SK-N-SH treated with all-trans-retinoic acid at 6 μM for 48 hours (cell line): ENCODE results near the gene LHFPL3.

Experiments
- ATAC-seq: fragments of 200-7000 bp; cut with Tn5 transposase; 3 replicates; pipeline ENCODE4 v1.9.1; 2020; ENCODE audit warnings: mild to moderate bottlenecking, moderate library complexity
- ARNTL ChIP-seq: fragments of 450-650 bp; formaldehyde crosslinking; IDR thresholded peaks from 2 replicates; pipeline ENCODE4 v1.5.0; 2020; ENCODE audit warnings: low read depth, mild to moderate bottlenecking, moderate library complexity, borderline replicate concordance
- BACH2 ChIP-seq: fragments of 250-450 bp; sonication (Bioruptor Pico); IDR thresholded peaks from 2 replicates; pipeline ENCODE4 v1.9.0; 2021; ENCODE audit warnings: mild to moderate bottlenecking, borderline replicate concordance
- CREB5 ChIP-seq: fragments of 250-450 bp; sonication (Bioruptor Pico); IDR thresholded peaks from 2 replicates; pipeline ENCODE4 v1.5.1; 2020; ENCODE audit warnings: low read depth, mild to moderate bottlenecking, moderate library complexity
- CSDC2 ChIP-seq: fragments of 250-450 bp; sonication (Bioruptor Pico); IDR thresholded peaks from 2 replicates; pipeline ENCODE4 v1.5.0; 2020; ENCODE audit warnings: mild to moderate bottlenecking, moderate library complexity
- ESRRG ChIP-seq: fragments of 250-450 bp; sonication (Bioruptor Pico); IDR thresholded peaks from 2 replicates; pipeline ENCODE4 v1.6.1; 2021; ENCODE audit warnings: mild to moderate bottlenecking
- GLIS3 ChIP-seq: fragments of 250-450 bp; sonication (Bioruptor Pico); IDR thresholded peaks from 2 replicates; pipeline ENCODE4 v1.5.0; 2020; ENCODE audit warnings: mild to moderate bottlenecking, moderate library complexity
- ISL1 ChIP-seq: fragments of 250-450 bp; sonication (Bioruptor Pico); IDR thresholded peaks from 2 replicates; pipeline ENCODE4 v2.1.2; 2022; ENCODE audit warnings: mild to moderate bottlenecking, moderate library complexity
- OSR1 ChIP-seq: fragments of 250-450 bp; sonication (Bioruptor Pico); IDR thresholded peaks from 2 replicates; pipeline ENCODE4 v1.8.0; 2022; ENCODE audit warnings: moderate library complexity, mild to moderate bottlenecking, inconsistent platforms
- PATZ1 ChIP-seq: fragments of 250-450 bp; sonication (Bioruptor Pico); IDR thresholded peaks from 2 replicates; pipeline ENCODE4 v1.8.0; 2020; ENCODE audit warnings: mild to moderate bottlenecking, moderate library complexity, borderline replicate concordance
- POU6F1 ChIP-seq: fragments of 250-450 bp; sonication (Bioruptor Pico); IDR thresholded peaks from 2 replicates; pipeline ENCODE4 v1.8.0; 2021; ENCODE audit warnings: low read depth, mild to moderate bottlenecking, moderate library complexity, borderline replicate concordance
- PPARA ChIP-seq: fragments of 250-450 bp; sonication (Bioruptor Pico); IDR thresholded peaks from 2 replicates; pipeline ENCODE4 v1.5.0; 2020; ENCODE audit warnings: mild to moderate bottlenecking, borderline replicate concordance
- RARB ChIP-seq: fragments of 250-450 bp; sonication (Bioruptor Pico); IDR thresholded peaks from 2 replicates; pipeline ENCODE4 v1.8.0; 2021; ENCODE audit warnings: mild to moderate bottlenecking, moderate library complexity
- SNAI2 ChIP-seq: fragments of 250-450 bp; sonication (Bioruptor Pico); IDR thresholded peaks from 2 replicates; pipeline ENCODE4 v1.5.0; 2020; ENCODE audit warnings: mild to moderate bottlenecking, moderate library complexity
- TCF4 ChIP-seq: fragments of 250-450 bp; sonication (Bioruptor Pico); IDR thresholded peaks from 2 replicates; pipeline ENCODE4 v1.8.0; 2021; ENCODE audit warnings: mild to moderate bottlenecking, moderate library complexity, borderline replicate concordance
- TOX ChIP-seq: fragments of 250-450 bp; sonication (Bioruptor Pico); IDR thresholded peaks from 2 replicates; pipeline ENCODE4 v1.8.0; 2021; ENCODE audit warnings: mild to moderate bottlenecking, moderate library complexity, borderline replicate concordance
- ZC3H10 ChIP-seq: fragments of 250-450 bp; sonication (Bioruptor Pico); IDR thresholded peaks from 2 replicates; pipeline ENCODE4 v1.5.1; 2021; ENCODE audit warnings: mild to moderate bottlenecking, moderate library complexity
- ZFP3 ChIP-seq: fragments of 250-450 bp; sonication (Bioruptor Pico); IDR thresholded peaks from 2 replicates; pipeline ENCODE4 v1.5.0; 2020; ENCODE audit warnings: mild to moderate bottlenecking, moderate library complexity
- ZFP30 ChIP-seq: fragments of 450-650 bp; formaldehyde crosslinking; IDR thresholded peaks from 2 replicates; pipeline ENCODE4 v1.5.0; 2022; ENCODE audit warnings: mild to moderate bottlenecking, moderate library complexity
- ZNF565 ChIP-seq: fragments of 450-650 bp; formaldehyde crosslinking; conservative IDR thresholded peaks from 2 replicates; pipeline ENCODE4 v1.5.0; 2020; ENCODE audit warnings: low read depth, mild to moderate bottlenecking, moderate library complexity
- ZNF70 ChIP-seq: fragments of 450-650 bp; formaldehyde crosslinking; IDR thresholded peaks from 2 replicates; pipeline ENCODE4 v1.5.0; 2020; ENCODE audit warnings: mild to moderate bottlenecking, moderate library complexity
- ZNF8 ChIP-seq: fragments of 450-650 bp; formaldehyde crosslinking; IDR thresholded peaks from 2 replicates; pipeline ENCODE4 v1.5.0; 2020; ENCODE audit warnings: mild to moderate bottlenecking, moderate library complexity
- TF ChIP-seq, protein P1 (sequence below): fragments of 250-450 bp; sonication (Bioruptor Pico); IDR thresholded peaks from 2 replicates; pipeline ENCODE4 v1.5.1; 2021; ENCODE audit warnings: mild to moderate bottlenecking, moderate library complexity

LHFPL3 gene

DNA sequence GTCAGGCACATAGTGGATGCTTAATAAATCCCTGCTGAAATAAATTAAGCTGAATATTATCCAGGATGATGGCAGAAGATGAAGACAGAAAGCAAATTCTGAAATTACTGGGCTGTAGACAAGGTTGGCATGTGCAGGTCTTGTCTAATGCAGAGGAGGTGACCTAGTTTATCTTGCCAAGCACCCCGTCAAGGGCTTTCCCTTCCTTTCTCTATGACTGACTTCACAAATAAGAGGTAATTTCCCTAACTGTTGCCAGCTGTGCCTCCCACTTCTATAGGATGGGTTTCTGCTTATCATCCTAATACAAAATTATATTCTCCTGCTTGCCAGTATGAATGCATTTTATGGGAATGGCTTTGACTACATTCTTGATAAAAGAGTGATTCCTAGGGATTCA lies 38.0 kb downstream of the LHFPL3 start:
- no peak for ATAC-seq
- TF ChIP-seq TOX (CRISPR knock-in tag) (no peak), ESRRG (CRISPR knock-in tag) (no peak), BACH2 (CRISPR knock-in tag) (no peak), ZC3H10 (CRISPR knock-in tag) (no peak), OSR1 (CRISPR knock-in tag) (no peak), RARB (no peak)

GRCh38 chr7:104367926-104368325 lies 39.5 kb downstream of the LHFPL3 start:
- TF ChIP-seq OSR1 (CRISPR knock-in tag) (no peak), ESRRG (CRISPR knock-in tag) (no peak), ZNF565 (CRISPR knock-in tag) (no peak), RARB (no peak), ZNF8 (no peak), GLIS3 (no peak), SNAI2 (CRISPR knock-in tag) (no peak), ZC3H10 (CRISPR knock-in tag) (no peak)
- ATAC-seq = no peak

- ATAC-seq = no peak
- no peak for TF ChIP-seq TCF4
- no peak for TF ChIP-seq TOX (CRISPR knock-in tag)
- TF ChIP-seq ZNF8 = no peak
- no peak for TF ChIP-seq OSR1 (CRISPR knock-in tag)
- TF ChIP-seq ZC3H10 (CRISPR knock-in tag) = no peak
- no peak for TF ChIP-seq SNAI2 (CRISPR knock-in tag)
- no peak for TF ChIP-seq ISL1 (CRISPR knock-in tag)
- TF ChIP-seq GLIS3 = no peak
- TF ChIP-seq ZNF565 (CRISPR knock-in tag) = no peak
- TF ChIP-seq RARB = no peak
- no peak for TF ChIP-seq PATZ1
- no peak for TF ChIP-seq ZFP30 (CRISPR knock-in tag)
- TF ChIP-seq ZFP3 (CRISPR knock-in tag) = no peak
- no peak for TF ChIP-seq POU6F1
- TF ChIP-seq, protein P1, sequence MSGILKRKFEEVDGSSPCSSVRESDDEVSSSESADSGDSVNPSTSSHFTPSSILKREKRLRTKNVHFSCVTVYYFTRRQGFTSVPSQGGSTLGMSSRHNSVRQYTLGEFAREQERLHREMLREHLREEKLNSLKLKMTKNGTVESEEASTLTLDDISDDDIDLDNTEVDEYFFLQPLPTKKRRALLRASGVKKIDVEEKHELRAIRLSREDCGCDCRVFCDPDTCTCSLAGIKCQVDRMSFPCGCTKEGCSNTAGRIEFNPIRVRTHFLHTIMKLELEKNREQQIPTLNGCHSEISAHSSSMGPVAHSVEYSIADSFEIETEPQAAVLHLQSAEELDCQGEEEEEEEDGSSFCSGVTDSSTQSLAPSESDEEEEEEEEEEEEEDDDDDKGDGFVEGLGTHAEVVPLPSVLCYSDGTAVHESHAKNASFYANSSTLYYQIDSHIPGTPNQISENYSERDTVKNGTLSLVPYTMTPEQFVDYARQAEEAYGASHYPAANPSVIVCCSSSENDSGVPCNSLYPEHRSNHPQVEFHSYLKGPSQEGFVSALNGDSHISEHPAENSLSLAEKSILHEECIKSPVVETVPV (CRISPR knock-in tag) = no peak
- TF ChIP-seq ZNF70 (CRISPR knock-in tag) = no peak
- no peak for TF ChIP-seq ESRRG (CRISPR knock-in tag)
- no peak for TF ChIP-seq PPARA (CRISPR knock-in tag)
- TF ChIP-seq, all 23 proteins: peak for 0
Observed at GRCh38 chr7:104371216-104371979, 43.0 kb downstream of the LHFPL3 start.

- TF ChIP-seq SNAI2 (CRISPR knock-in tag) (no peak), ZC3H10 (CRISPR knock-in tag) (no peak), ESRRG (CRISPR knock-in tag) (no peak), CSDC2 (no peak), ZNF70 (CRISPR knock-in tag) (no peak), ARNTL (CRISPR knock-in tag) (no peak)
- ATAC-seq = no peak
Observed at GRCh38 chr7:104371980-104372357, 43.6 kb downstream of the LHFPL3 start.

GRCh38 chr7:104382616-104383015 lies 54.2 kb downstream of the LHFPL3 start:
- ATAC-seq = no peak
- no peak for TF ChIP-seq ZFP3 (CRISPR knock-in tag)
- TF ChIP-seq OSR1 (CRISPR knock-in tag) = no peak
- TF ChIP-seq CSDC2 = no peak
- no peak for TF ChIP-seq ZNF8
- TF ChIP-seq RARB = no peak
- TF ChIP-seq ZNF565 (CRISPR knock-in tag) = no peak
- TF ChIP-seq ESRRG (CRISPR knock-in tag) = no peak
- TF ChIP-seq CREB5 = no peak
- no peak for TF ChIP-seq PATZ1
- no peak for TF ChIP-seq SNAI2 (CRISPR knock-in tag)
